Measurements from ENCODE around the gene WFIKKN2.

Gene WFIKKN2

GRCh38 chr17:50813583-50813982 is 21.8 kb upstream of the WFIKKN2 start:
- no peak for FAIRE-seq

DNA sequence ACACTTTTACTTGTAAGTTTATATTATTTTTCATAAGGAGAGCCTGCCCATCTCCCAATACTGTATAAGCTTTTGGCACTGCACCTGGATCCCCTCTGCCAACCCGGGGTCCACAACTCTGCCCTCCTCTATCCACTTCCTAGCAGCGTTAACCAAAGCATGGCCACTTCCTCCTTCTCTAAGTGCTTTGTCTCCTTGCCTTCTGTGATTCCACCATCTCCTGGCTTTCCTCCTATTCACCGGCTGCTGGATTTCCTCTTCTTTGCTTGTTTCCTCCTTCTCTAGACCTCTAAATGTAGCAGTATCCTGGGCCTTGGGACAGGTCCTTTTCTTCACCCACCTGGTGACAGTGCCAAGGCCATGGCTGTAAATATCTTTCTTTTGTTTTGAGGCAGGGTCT is 20.0 kb upstream of the WFIKKN2 start:
- FAIRE-seq = no peak

- no peak for FAIRE-seq
These were observed 19.1 kb upstream of the WFIKKN2 start for GRCh38 chr17:50816271-50816670.

GRCh38 chr17:50816771-50817751 is 18.3 kb upstream of the WFIKKN2 start:
- no peak for FAIRE-seq

- no peak for FAIRE-seq
These were observed 17.5 kb upstream of the WFIKKN2 start for GRCh38 chr17:50817838-50818237.

DNA sequence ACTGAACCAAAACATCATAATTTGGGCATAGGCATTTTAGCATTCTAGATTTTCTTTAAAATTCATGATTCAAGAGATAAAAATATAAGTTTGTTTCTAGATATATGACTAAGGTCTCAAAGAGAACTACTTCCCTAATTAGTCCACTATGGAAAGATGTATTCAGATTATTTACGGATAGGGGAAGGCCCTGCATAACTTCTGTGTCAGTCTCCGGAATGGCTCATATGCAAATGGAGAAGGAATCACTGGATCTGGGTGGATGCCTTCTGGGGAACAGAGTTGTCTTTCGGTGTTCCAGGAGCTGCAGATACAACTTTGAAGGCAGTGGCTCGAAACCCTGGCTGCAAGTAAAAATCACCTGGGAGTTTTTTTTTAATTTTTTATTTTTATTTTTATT is 17.1 kb upstream of the WFIKKN2 start:
- no peak for FAIRE-seq

- no peak for FAIRE-seq
These were observed 16.3 kb upstream of the WFIKKN2 start for GRCh38 chr17:50818921-50819657.

DNA sequence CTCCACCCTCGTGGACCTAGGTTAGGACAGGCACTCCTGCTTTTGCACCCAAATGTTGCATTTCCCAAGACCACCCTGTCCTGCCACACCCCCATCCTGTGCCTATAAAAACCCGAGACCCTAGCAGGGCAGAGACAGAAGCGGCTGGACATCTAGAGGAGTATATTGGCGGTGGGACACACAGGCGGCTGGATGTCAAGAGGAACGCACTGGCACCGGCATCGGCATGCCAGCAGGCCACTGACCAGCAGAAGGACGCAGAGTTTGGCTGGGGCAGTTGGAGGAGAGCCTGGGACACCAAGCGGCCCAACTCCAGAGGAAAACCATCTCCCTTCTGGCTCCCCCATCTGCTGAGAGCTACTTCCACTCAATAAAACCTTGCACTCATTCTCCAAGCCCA is 14.7 kb upstream of the WFIKKN2 start:
- no peak for FAIRE-seq

- FAIRE-seq = no peak
These were observed 12.8 kb upstream of the WFIKKN2 start for GRCh38 chr17:50822550-50822949.

- FAIRE-seq = no peak
These were observed 11.0 kb upstream of the WFIKKN2 start for GRCh38 chr17:50824429-50824828.

GRCh38 chr17:50825188-50825587 is 10.2 kb upstream of the WFIKKN2 start:
- no peak for FAIRE-seq

GRCh38 chr17:50828508-50829170 is 6.7 kb upstream of the WFIKKN2 start:
- FAIRE-seq = no peak

DNA sequence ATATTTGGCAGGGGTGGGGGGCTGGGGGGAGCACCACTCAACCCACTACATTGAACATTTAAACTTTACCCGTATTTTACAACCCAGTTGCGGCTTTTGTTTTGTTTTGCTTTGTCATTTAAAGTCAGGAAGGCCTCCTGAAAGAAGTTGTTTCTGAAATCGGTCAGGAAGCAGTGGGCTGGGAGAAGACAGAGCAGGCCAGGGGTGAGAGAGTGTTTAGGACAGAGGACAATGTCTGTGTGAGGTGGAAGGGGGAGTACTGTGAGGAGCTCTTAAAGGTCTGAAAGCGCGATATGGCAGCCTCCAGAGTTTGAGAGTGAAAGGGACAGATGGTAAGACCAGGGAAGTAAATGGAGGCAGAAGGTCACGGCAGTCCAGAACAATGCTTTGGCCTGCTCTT is 6.1 kb upstream of the WFIKKN2 start:
- no peak for FAIRE-seq

GRCh38 chr17:50830352-50830751 is 5.0 kb upstream of the WFIKKN2 start:
- FAIRE-seq = no peak

- FAIRE-seq = no peak
These were observed 4.4 kb upstream of the WFIKKN2 start for GRCh38 chr17:50830994-50831393.

DNA sequence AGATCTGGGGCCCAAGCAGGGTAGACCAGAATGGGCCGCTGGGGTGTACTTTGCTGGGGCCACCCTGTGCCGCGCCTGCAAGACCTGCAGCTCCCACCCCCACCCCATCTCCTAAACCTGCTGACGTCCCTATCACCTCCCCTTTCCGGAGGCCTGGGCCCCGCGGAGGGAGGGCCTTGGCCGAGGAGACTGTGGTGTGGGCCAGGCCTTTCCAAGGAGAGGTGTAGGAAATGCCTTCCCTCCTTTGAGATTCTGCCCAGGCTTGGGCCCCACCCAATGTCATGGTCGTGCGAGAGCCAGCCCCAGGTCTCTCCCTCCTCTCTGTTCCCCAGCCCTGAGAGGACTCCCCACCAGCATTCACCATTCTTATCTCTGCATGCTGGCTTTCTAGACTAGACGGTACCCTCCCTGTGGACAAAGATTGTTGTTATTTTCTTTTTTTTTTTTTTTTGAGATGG is 3.9 kb upstream of the WFIKKN2 start:
- FAIRE-seq = no peak

GRCh38 chr17:50832267-50832863 is 3.0 kb upstream of the WFIKKN2 start:
- FAIRE-seq = no peak

- no peak for FAIRE-seq
These were observed 2.5 kb upstream of the WFIKKN2 start for GRCh38 chr17:50832864-50833381.

DNA sequence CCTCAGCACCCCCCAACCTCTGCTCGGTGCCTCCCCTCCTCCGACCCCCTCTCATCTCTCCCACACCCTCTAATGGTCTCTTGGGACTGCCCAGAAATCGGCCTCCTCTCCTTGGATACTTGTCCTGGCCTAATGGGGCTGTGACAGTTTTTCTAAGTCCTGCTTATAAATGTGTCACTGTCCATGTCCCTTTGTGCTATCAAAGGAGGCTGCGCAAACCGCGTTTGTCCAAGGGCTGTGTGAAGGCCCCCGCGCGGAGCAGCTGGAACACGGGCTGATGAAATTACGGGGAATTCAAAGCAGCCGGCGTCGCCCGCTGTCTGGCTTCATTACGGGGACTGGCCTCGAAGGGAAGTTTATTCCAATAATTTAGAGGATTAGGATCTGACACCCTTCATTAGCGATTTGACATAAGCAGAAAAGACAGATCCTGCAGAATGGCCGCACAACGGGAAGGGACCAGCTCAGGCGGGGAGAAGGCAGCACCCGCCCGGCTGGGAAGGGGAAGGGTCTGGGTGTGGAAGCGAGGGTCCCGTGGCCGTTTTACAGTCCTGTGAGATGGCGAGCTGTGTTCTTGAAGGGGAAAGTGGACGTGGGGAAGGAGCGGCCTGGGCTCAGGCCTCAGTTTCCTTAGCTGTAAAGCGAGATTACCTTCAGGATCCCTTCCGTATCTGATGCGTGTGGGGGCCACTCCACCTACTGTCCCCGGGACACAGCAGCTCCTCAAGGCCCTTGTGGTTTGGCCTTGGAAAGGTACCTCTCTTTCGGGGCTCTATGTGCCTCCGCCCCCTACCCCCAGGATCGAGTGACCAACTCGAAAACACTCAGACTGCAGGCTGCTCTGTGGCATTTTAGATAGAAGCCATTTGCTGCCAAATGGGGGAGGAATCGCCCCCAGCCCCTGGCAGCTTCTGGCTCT is 1.6 kb upstream of the WFIKKN2 start:
- no peak for FAIRE-seq

- FAIRE-seq = no peak
These were observed 721 bp upstream of the WFIKKN2 start for GRCh38 chr17:50834429-50835300.

DNA sequence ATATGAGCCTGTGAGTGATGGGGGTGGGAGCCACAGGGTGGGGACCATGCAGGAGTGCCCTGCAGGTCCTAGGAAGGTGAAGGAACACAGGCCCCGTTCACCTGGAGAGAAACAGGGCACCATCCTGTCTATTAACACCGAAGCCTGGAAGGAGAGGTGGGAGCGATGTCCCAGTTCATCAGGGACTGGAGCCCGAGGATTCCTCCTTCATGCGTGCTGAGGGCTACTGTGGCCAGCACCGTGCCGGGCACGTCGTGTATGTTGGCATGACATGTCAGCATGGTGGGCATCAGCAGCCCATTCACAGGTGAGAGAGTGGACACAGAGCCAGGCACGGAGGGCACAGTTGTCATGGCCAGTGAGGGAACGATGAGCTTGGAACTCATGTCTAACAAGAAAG is 1.4 kb downstream of the WFIKKN2 start:
- FAIRE-seq = no peak

Measured in TTC549 (cell line).